HepG2 (cell line): ENCODE data around the gene MRPL28. TPM values are rescaled to one million over a fixed set of nuclear protein-coding genes. Genes with fewer than 3 reads are reported as not detected.

ENCODE experiments used
- ARNTL ChIP-seq: sonication (generic); formaldehyde crosslinking; IDR thresholded peaks from 2 replicates; pipeline ENCODE4 v1.4.0; 2020; ENCODE audit warnings: mild to moderate bottlenecking, missing genetic modification reagents
- EEA1 ChIP-seq: sonication (generic); formaldehyde crosslinking; IDR thresholded peaks from 2 replicates; pipeline ENCODE4 v1.5.1; 2020; ENCODE audit warnings: mild to moderate bottlenecking, missing genetic modification reagents, borderline replicate concordance
- MBD4 ChIP-seq: IDR thresholded peaks from 2 replicates; pipeline ENCODE4 v1.6.1; 2012; ENCODE audit warnings: low read length, inconsistent platforms, borderline replicate concordance
- MTF1 ChIP-seq: sonication (generic); formaldehyde crosslinking; IDR thresholded peaks from 2 replicates; pipeline ENCODE4 v1.5.0; 2020; ENCODE audit warnings: missing genetic modification reagents
- NFE2L2 ChIP-seq: fragments of 150-350 bp; IDR thresholded peaks from 2 replicates; pipeline ENCODE4 v1.6.1; 2014; ENCODE audit warnings: low read length
- PTBP1 ChIP-seq: fragments of 200-400 bp; formaldehyde crosslinking; IDR thresholded peaks from 2 replicates; pipeline ENCODE4 v1.6.1; 2018; ENCODE audit warnings: low read length, low read depth; ENCODE audit not compliant: poor library complexity, severe bottlenecking
- SKI ChIP-seq: fragments of 450-650 bp; IDR thresholded peaks from one replicate; pipeline ENCODE4 v1.6.1; 2018; ENCODE audit warnings: mild to moderate bottlenecking; ENCODE audit not compliant: partially characterized antibody
- TSC22D2 ChIP-seq: sonication (generic); formaldehyde crosslinking; IDR thresholded peaks from 2 replicates; pipeline ENCODE4 v1.5.1; 2020; ENCODE audit warnings: missing genetic modification reagents, mild to moderate bottlenecking, borderline replicate concordance
- ZNF230 ChIP-seq: sonication (generic); formaldehyde crosslinking; IDR thresholded peaks from 2 replicates; pipeline ENCODE4 v1.4.0; 2020; ENCODE audit warnings: mild to moderate bottlenecking, missing genetic modification reagents
- ZNF562 ChIP-seq: sonication (generic); formaldehyde crosslinking; IDR thresholded peaks from 2 replicates; pipeline ENCODE4 v1.8.0; 2022; ENCODE audit warnings: missing genetic modification reagents, borderline replicate concordance
- ZNF563 ChIP-seq: sonication (generic); formaldehyde crosslinking; IDR thresholded peaks from 2 replicates; pipeline ENCODE4 v1.8.0; 2022; ENCODE audit warnings: mild to moderate bottlenecking, moderate library complexity, missing genetic modification reagents
- ZNF737 ChIP-seq: sonication (generic); formaldehyde crosslinking; IDR thresholded peaks from 2 replicates; pipeline ENCODE4 v1.5.0; 2020; ENCODE audit warnings: missing genetic modification reagents, mild to moderate bottlenecking, borderline replicate concordance
- ZNF782 ChIP-seq: sonication (generic); formaldehyde crosslinking; IDR thresholded peaks from 2 replicates; pipeline ENCODE4 v1.4.0; 2020; ENCODE audit warnings: missing genetic modification reagents, mild to moderate bottlenecking, borderline replicate concordance
- polyA plus RNA-seq, 8 experiments: library from polyadenylated mRNA; depleted of rRNA in 3 of 8; stranded (reverse) in 7 of 8; unstranded in 1 of 8; fragments of >200 nt; fragmentation: Illumina TruSeq in 4 of 8; extraction: Trizol in 4 of 8; gene quantifications; 2 replicates each; pipeline versions ENCODE4 v1.2.1 to v1.2.3, GENCODE V29; 2011 to 2016; ENCODE audit warnings: low read depth in 4 of 8, missing spikeins in 1 of 8, mixed read lengths in 1 of 8; ENCODE audit not compliant: insufficient read depth in 1 of 8
- total RNA-seq, 5 experiments: library from RNA; depleted of rRNA; stranded (reverse); fragments of >200 nt; fragmentation: Illumina TruSeq; extraction: Trizol; gene quantifications; 2 replicates each; pipeline ENCODE4 v1.2.3, GENCODE V29; 2016; ENCODE audit warnings: low read depth in 1 of 5
- TF ChIP-seq, protein P1 (sequence below): sonication (generic); formaldehyde crosslinking; IDR thresholded peaks from 2 replicates; pipeline ENCODE4 v1.4.0; 2020; ENCODE audit warnings: mild to moderate bottlenecking, missing genetic modification reagents
- TF ChIP-seq, protein P2 (sequence below): sonication (generic); formaldehyde crosslinking; IDR thresholded peaks from 2 replicates; pipeline ENCODE4 v1.4.0; 2020; ENCODE audit warnings: mild to moderate bottlenecking, missing genetic modification reagents
- TF ChIP-seq, protein P3 (sequence below): sonication (generic); formaldehyde crosslinking; IDR thresholded peaks from 2 replicates; pipeline ENCODE4 v1.9.0; 2022; ENCODE audit warnings: low read depth, missing genetic modification reagents

The MRPL28 gene
- total and polyA plus RNA-seq, 2 of the 13 experiments (the other 11 are each of a cell fraction or from before 2014, with no cell fraction given) = 114 to 135 TPM

DNA sequence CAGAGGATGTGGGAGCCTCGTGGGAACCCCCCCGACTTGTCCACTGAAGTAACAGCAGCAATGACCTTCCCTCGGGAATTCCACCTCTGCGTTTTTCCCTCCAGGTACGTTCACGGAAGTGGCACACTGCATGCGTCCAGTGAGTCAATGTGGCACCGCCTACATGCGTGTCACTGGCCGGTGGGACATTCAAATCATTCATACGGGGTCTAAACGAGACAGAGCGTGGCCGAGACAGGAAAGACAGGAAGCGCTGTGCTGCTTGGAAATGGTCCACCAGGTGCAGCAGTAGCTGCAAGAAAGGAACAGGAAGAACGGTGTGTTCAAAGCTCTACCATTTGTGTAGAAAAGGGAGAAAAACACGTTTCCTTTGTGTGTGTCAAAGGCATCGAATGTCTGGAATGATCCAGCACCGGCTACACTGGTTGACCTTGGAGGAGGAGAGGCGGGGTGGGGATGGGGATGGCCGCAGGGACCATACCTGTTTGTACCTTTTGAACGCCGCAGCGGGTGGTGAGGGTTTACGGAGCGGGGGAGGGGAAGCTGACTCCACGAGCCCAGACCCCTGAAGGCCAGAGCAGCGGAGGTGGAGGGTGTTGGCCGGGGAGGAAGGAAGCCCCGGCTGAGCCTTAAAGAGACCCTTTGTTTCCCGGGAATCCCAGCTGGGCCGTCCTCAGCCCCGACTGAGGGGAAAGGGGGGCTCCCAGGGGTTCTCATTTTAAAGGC is 13.2 kb upstream of the MRPL28 start (continued):
- TF ChIP-seq, protein P1, sequence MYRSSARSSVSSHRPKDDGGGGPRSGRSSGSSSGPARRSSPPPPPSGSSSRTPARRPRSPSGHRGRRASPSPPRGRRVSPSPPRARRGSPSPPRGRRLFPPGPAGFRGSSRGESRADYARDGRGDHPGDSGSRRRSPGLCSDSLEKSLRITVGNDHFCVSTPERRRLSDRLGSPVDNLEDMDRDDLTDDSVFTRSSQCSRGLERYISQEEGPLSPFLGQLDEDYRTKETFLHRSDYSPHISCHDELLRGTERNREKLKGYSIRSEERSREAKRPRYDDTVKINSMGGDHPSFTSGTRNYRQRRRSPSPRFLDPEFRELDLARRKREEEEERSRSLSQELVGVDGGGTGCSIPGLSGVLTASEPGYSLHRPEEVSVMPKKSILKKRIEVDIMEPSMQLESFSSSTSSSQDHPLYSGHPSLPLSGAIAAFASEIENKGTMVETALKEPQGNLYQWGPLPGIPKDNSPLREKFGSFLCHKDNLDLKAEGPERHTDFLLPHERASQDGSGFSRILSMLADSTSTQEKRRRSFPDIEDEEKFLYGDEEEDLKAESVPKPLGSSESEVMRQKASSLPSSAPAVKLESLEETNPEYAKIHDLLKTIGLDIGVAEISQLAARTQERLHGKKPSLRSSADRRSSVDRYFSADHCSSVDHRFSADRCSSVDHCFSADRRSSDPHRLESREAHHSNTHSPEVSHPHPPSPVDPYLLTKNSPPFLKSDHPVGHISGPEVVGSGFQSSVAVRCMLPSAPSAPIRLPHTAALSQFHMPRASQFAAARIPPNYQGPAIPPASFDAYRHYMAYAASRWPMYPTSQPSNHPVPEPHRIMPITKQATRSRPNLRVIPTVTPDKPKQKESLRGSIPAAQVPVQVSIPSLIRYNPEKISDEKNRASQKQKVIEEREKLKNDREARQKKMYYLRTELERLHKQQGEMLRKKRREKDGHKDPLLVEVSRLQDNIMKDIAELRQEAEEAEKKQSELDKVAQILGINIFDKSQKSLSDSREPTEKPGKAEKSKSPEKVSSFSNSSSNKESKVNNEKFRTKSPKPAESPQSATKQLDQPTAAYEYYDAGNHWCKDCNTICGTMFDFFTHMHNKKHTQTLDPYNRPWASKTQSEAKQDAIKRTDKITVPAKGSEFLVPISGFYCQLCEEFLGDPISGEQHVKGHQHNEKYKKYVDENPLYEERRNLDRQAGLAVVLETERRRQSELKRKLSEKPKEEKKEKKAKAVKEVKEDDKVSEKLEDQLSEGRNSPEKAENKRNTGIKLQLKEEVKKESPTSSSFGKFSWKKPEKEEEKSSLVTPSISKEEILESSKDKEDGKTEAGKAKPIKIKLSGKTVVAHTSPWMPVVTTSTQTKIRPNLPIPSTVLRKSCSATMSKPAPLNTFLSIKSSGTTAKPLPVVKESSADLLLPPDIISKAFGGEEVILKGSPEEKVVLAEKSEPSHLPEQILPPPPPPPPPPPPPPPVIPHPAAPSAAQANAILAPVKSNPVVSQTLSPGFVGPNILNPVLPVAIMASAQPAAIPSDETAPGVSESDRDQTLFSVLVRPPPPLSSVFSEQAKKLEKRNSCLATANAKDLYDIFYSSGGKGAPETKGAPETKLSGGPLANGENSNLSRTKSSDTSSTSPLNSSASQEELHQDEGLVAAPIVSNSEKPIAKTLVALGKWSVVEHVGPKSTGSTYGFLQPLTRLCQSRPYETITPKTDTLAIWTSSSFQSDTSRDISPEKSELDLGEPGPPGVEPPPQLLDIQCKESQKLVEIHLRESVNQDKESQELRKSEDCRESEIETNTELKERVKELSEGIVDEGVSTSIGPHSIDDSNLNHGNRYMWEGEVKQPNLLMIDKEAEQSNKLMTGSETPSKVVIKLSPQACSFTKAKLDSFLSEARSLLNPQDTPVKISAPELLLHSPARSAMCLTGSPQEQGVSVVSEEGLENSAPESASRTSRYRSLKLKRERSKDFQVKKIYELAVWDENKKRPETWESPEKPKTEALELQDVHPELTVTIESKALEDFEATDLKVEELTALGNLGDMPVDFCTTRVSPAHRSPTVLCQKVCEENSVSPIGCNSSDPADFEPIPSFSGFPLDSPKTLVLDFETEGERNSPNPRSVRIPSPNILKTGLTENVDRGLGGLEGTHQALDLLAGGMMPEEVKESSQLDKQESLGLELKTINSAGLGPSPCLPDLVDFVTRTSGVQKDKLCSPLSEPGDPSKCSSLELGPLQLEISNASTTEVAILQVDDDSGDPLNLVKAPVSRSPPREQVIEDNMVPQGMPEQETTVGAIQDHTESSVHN = no peak
- TF ChIP-seq ZNF782 (CRISPR knock-in tag) = no peak
- peak; percentile 47 for TF ChIP-seq SKI
- TF ChIP-seq TSC22D2 (CRISPR knock-in tag) = no peak
- TF ChIP-seq, protein P2, sequence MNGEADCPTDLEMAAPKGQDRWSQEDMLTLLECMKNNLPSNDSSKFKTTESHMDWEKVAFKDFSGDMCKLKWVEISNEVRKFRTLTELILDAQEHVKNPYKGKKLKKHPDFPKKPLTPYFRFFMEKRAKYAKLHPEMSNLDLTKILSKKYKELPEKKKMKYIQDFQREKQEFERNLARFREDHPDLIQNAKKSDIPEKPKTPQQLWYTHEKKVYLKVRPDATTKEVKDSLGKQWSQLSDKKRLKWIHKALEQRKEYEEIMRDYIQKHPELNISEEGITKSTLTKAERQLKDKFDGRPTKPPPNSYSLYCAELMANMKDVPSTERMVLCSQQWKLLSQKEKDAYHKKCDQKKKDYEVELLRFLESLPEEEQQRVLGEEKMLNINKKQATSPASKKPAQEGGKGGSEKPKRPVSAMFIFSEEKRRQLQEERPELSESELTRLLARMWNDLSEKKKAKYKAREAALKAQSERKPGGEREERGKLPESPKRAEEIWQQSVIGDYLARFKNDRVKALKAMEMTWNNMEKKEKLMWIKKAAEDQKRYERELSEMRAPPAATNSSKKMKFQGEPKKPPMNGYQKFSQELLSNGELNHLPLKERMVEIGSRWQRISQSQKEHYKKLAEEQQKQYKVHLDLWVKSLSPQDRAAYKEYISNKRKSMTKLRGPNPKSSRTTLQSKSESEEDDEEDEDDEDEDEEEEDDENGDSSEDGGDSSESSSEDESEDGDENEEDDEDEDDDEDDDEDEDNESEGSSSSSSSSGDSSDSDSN = no peak
- no peak for TF ChIP-seq PTBP1
- no peak for TF ChIP-seq ARNTL (CRISPR knock-in tag)
- TF ChIP-seq, protein P3, sequence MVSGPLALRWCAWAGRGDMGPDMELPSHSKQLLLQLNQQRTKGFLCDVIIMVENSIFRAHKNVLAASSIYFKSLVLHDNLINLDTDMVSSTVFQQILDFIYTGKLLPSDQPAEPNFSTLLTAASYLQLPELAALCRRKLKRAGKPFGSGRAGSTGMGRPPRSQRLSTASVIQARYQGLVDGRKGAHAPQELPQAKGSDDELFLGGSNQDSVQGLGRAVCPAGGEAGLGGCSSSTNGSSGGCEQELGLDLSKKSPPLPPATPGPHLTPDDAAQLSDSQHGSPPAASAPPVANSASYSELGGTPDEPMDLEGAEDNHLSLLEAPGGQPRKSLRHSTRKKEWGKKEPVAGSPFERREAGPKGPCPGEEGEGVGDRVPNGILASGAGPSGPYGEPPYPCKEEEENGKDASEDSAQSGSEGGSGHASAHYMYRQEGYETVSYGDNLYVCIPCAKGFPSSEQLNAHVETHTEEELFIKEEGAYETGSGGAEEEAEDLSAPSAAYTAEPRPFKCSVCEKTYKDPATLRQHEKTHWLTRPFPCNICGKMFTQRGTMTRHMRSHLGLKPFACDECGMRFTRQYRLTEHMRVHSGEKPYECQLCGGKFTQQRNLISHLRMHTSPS (CRISPR knock-in tag) = no peak
- TF ChIP-seq ZNF230 (CRISPR knock-in tag) = no peak
- TF ChIP-seq ZNF562 (CRISPR knock-in tag) = no peak
- no peak for TF ChIP-seq NFE2L2
- no peak for TF ChIP-seq MBD4
- no peak for TF ChIP-seq ZNF737 (CRISPR knock-in tag)
- TF ChIP-seq EEA1 = no peak
- no peak for TF ChIP-seq ZNF563 (CRISPR knock-in tag)
- no peak for TF ChIP-seq MTF1 (CRISPR knock-in tag)
